K562 (cell line): ENCODE results near the gene TRAPPC5. TPM values are rescaled to one million over a fixed set of nuclear protein-coding genes. Genes with fewer than 3 reads are reported as not detected.

ENCODE experiments used
- ATAC-seq: fragments of 200-7000 bp; cut with Tn5 transposase; 3 replicates; pipeline ENCODE4 v1.9.1; 2020; ENCODE audit warnings: moderate library complexity
- BruUV-seq: library from RNA; stranded (reverse); fragments of 400-500 nt; replicated peaks from 2 replicates; lab custom pipeline; 2021; lab: Mats Ljungman, UMichigan
- CTCF ChIA-PET: fragments of 300-600 bp; formaldehyde crosslinking; extraction: SDS; loops from one replicate; lab custom pipeline; 2021; ENCODE audit warnings: low intra/inter-chr PET ratio; lab: Yijun Ruan, JAX
- POLR2A ChIA-PET: fragments of 300-600, 350-650 bp; sonication (Branson Sonifier 250); formaldehyde crosslinking; extraction: SDS; loops from one replicate; lab custom pipeline; 2021; ENCODE audit warnings: antibody characterized with exemption, inconsistent platforms; lab: Yijun Ruan, JAX
- DNase-seq, 4 experiments: peaks; one replicate each; pipeline versions ENCODE4 v3.0.0 to v3.0.0-alpha.2; 2011 to 2018; ENCODE audit warnings: low spot score in 3 of 4, mixed read lengths in 3 of 4; ENCODE audit errors: extremely low read depth in 1 of 4
- FAIRE-seq: peaks from 2 replicates; lab custom pipeline; 2011; peaks lifted over from hg19 to GRCh38; lab: Jason Lieb, UNC
- H2AFZ ChIP-seq: 2 replicates; pipeline ENCODE4 v1.6.0; 2011; ENCODE audit warnings: low read depth, low read length, control low read depth, inconsistent platforms
- H3K27ac ChIP-seq: fragments of 200-600 bp; 3 replicates; pipeline ENCODE4 v1.8.0; 2011; ENCODE audit warnings: low read depth, mild to moderate bottlenecking, control low read depth, inconsistent platforms, low read length, moderate library complexity, mixed read lengths; ENCODE audit errors: extremely low read depth
- H3K27me3 ChIP-seq, 2 experiments: fragments of 300-600 bp in 1 of 2; 2 replicates in 1 of 2; 3 replicates in 1 of 2; pipeline versions ENCODE4 v1.6.0 to v1.8.0; 2011; ENCODE audit warnings: inconsistent platforms in 2 of 2, low read length in 2 of 2, mild to moderate bottlenecking in 1 of 2, mixed read lengths in 1 of 2, moderate library complexity in 1 of 2; ENCODE audit not compliant: control insufficient read depth in 2 of 2, insufficient read depth in 2 of 2
- H3K36me3 ChIP-seq: fragments of 300-600 bp; 3 replicates; pipeline ENCODE4 v1.8.0; 2011; ENCODE audit warnings: mild to moderate bottlenecking, low read length, inconsistent platforms; ENCODE audit not compliant: control insufficient read depth, insufficient read depth
- H3K4me1 ChIP-seq, 2 experiments: fragments of 200-600 bp in 1 of 2; replicated peaks in 1 of 2; 2 replicates in 1 of 2; 3 replicates in 1 of 2; pipeline versions ENCODE4 v1.5.1 to v1.8.0; 2011; ENCODE audit warnings: inconsistent platforms in 2 of 2, low read length in 2 of 2, mild to moderate bottlenecking in 1 of 2, mixed read lengths in 1 of 2, moderate library complexity in 1 of 2; ENCODE audit not compliant: control insufficient read depth in 2 of 2, insufficient read depth in 2 of 2
- H3K4me2 ChIP-seq: 2 replicates; pipeline ENCODE4 v1.6.1; 2011; ENCODE audit warnings: low read length, control low read depth, inconsistent platforms, mixed read lengths; ENCODE audit not compliant: insufficient read depth
- H3K4me3 ChIP-seq: fragments of 200-600 bp; sonication (generic), shearing (Covaris generic); 2 replicates; pipeline ENCODE4 v1.5.1; 2016; ENCODE audit warnings: control low read depth, inconsistent platforms
- H3K79me2 ChIP-seq: fragments of 200-600 bp; 3 replicates; pipeline ENCODE4 v1.8.0; 2011; ENCODE audit warnings: low read length, inconsistent platforms; ENCODE audit not compliant: control insufficient read depth, insufficient read depth
- H3K9ac ChIP-seq, 2 experiments: 2 replicates each; pipeline versions ENCODE4 v1.6.0 to v1.6.1; 2011; ENCODE audit warnings: low read depth in 2 of 2, low read length in 2 of 2, control low read depth in 1 of 2, inconsistent platforms in 1 of 2, mild to moderate bottlenecking in 1 of 2, mixed read lengths in 1 of 2; ENCODE audit not compliant: insufficient read depth in 1 of 2
- H3K9me1 ChIP-seq: one replicate; pipeline ENCODE4 v1.6.0; 2011; ENCODE audit warnings: inconsistent platforms, mild to moderate bottlenecking, low read length, moderate library complexity; ENCODE audit not compliant: control insufficient read depth, insufficient read depth
- H3K9me3 ChIP-seq: replicated peaks from 2 replicates; pipeline ENCODE4 v1.5.1; 2011; ENCODE audit warnings: low read depth, low read length, inconsistent platforms; ENCODE audit not compliant: control insufficient read depth, insufficient read depth
- H4K20me1 ChIP-seq: replicated peaks from 2 replicates; pipeline ENCODE4 v1.6.1; 2011; ENCODE audit warnings: low read length, inconsistent platforms, mixed read lengths; ENCODE audit not compliant: control insufficient read depth, insufficient read depth
- KLF16 ChIP-seq: IDR thresholded peaks from 2 replicates; pipeline ENCODE4 v1.6.1; 2016; ENCODE audit warnings: antibody characterized with exemption
- MEF2A ChIP-seq: IDR thresholded peaks from 2 replicates; pipeline ENCODE4 v1.6.1; 2011; ENCODE audit warnings: low read depth, mild to moderate bottlenecking, low read length, moderate library complexity; ENCODE audit not compliant: control insufficient read depth
- POLR2G ChIP-seq: fragments of 200-400 bp; formaldehyde crosslinking; IDR thresholded peaks from 2 replicates; pipeline ENCODE4 v1.6.1; 2017; ENCODE audit warnings: low read depth, mild to moderate bottlenecking, antibody characterized with exemption, low read length, moderate library complexity
- ZNF197 ChIP-seq: fragments of 200-800 bp; sonication (Bioruptor generic); IDR thresholded peaks from 2 replicates; pipeline ENCODE4 v1.6.1; 2016; ENCODE audit warnings: low read depth, missing genetic modification characterization, missing compliant biosample characterization
- ZNF431 ChIP-seq: sonication (generic); formaldehyde crosslinking; IDR thresholded peaks from 2 replicates; pipeline ENCODE4 v1.8.0; 2022; ENCODE audit warnings: mild to moderate bottlenecking, missing genetic modification reagents
- WGBS: fragments of 100-300 bp; shearing (Covaris generic); methylation state at CpG from one replicate; pipeline ENCODE4 v1.1.6; 2016; ENCODE audit warnings: low coverage, mixed read lengths; ENCODE audit not compliant: insufficient coverage; ENCODE audit errors: missing lambda C conversion rate; 5-methylcytosine and 5-hydroxymethylcytosine counted together
- in situ Hi-C: fragments of 300-500 bp; cut with MboI; formaldehyde crosslinking; loops from 4 replicates; pipeline ENCODE4 v1.15.0; 2018; ENCODE audit warnings: inconsistent platforms, mixed read lengths
- intact Hi-C: fragments of 100-400 bp; cut with micrococcal nuclease; formaldehyde crosslinking; loops from 2 replicates; pipeline ENCODE4 v1.14.2; 2022
- polyA plus RNA-seq, 8 experiments: library from polyadenylated mRNA; depleted of rRNA in 4 of 8; stranded (reverse) in 5 of 8; unstranded in 3 of 8; fragments of >200 nt; fragmentation: Nextera tagmentation in 2 of 8; fragmentation: Illumina TruSeq in 1 of 8; extraction: Ambion mirVana in 2 of 8; extraction: Trizol in 1 of 8; gene quantifications; 2 replicates each; pipeline versions ENCODE4 v1.2.1 to v1.2.3, GENCODE V29; 2011 to 2014; ENCODE audit warnings: inconsistent platforms in 1 of 8, missing spikeins in 1 of 8
- total RNA-seq, 7 experiments: library from RNA; depleted of rRNA in 6 of 7; stranded (reverse); fragments of >200 nt in 6 of 7; fragmentation: Illumina TruSeq in 2 of 7; extraction: Trizol in 2 of 7; gene quantifications; 2 replicates each; pipeline versions ENCODE4 v1.2.1 to v1.2.3, GENCODE V29; 2011 to 2021; ENCODE audit warnings: low replicate concordance in 1 of 7
- TF ChIP-seq, protein P1 (sequence below): sonication (generic); formaldehyde crosslinking; IDR thresholded peaks from 2 replicates; pipeline ENCODE4 v1.9.0; 2022; ENCODE audit warnings: mild to moderate bottlenecking, missing genetic modification reagents

The TRAPPC5 gene
- total and polyA plus RNA-seq, 9 of the 15 experiments (the other 6 are each of a cell fraction or from before 2014, with no cell fraction given) = 2.0 to 76.9 (median 29.3) TPM

DNA sequence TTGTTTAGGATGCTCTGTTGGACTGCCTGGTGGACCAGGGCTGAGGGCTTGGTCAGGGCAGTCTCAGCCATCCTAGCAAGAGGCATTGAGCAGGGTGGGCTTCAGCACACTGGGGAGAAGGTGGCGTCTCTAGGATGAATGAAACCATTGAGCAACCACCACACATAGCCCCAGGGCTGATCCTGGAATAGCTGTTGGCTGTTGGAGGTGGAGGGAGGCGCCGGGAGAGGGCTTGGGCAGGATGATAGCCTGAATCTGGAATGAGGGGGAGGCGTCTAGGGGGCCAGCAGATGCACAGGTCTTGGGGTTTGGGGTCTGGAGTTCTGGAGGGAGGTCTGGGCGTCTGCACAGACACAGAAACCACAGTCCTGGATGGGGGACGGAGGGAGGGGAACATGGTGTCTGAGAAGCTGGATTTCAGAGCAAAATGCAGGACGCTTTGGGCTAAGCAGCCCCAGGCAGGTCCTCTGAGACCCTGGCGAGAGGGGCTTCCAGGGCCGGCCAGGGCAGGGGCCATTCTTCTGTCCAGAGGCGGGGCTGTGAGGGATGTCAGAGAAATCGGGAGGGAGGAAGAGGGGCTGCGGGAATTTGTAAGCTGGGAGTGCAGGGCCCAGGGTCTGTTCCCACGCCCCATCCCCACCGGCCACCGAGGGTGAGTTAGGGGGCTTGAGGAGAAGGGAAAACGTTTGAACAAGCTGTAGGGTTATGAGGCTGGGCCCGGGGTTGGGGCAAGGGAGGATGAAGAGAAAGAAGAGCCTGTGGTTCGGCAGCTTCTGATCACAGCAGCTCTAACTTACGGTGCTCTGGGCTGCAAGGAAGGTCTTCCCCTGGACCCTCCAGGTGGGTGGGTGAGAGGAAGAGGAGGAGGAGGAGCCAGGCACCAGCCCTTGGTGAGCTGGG lies 5.2 kb downstream of the TRAPPC5 start:
- Histone ChIP-seq H3K36me3 (peaks cover 10% of the 10 kb centered on the region; the same call in 2 of the 3 replicates), H3K9me3 (no peaks in the 10 kb centered on the region), H3K27me3 (peaks cover 0 to 26% of the 10 kb centered on the region in 2 experiments; a peak in 2 of 5 replicates), H3K9ac (no peak overlapping the region; a peak in 1 of 4 replicates), H3K9me1 (peaks cover 3% of the 10 kb centered on the region), H3K4me1 (peaks cover 0 to 30% of the 10 kb centered on the region in 2 experiments; a peak in 2 of 5 replicates), H3K4me3 (no peak overlapping the region), H4K20me1 (no peaks in the 10 kb centered on the region), H2AFZ (no peak overlapping the region), H3K27ac (no peak overlapping the region), H3K4me2 (no peak overlapping the region), H3K79me2 (peaks cover 13% of the 10 kb centered on the region; the same call in 2 of the 3 replicates)
- intact Hi-C loops = loop anchor here (10.0 kb wide), 1 partner anchor 331 kb away; no protein-coding TSS in a partner anchor
- ATAC-seq (no peak), DNase-seq (no peak), FAIRE-seq (no peak)
- CTCF ChIA-PET = no interaction called here
- 17% methylated on average over 18 of the region's 19 CpGs for WGBS
- BruUV-seq = no TSS peak
- no peak for TF ChIP-seq MEF2A
- TF ChIP-seq ZNF431 (CRISPR knock-in tag) = no peak
- TF ChIP-seq, protein P1, sequence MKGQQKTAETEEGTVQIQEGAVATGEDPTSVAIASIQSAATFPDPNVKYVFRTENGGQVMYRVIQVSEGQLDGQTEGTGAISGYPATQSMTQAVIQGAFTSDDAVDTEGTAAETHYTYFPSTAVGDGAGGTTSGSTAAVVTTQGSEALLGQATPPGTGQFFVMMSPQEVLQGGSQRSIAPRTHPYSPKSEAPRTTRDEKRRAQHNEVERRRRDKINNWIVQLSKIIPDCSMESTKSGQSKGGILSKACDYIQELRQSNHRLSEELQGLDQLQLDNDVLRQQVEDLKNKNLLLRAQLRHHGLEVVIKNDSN (CRISPR knock-in tag) = no peak
- no peak for TF ChIP-seq ZNF197 (CRISPR knock-in tag)
- TF ChIP-seq POLR2G = 0 out of 2 replicates have a peak, but pooled peaks have one; percentile 40
- no peak for TF ChIP-seq KLF16
- POLR2A ChIA-PET = no interaction called here
- in situ Hi-C loops = loop anchor here (10.0 kb wide), 1 partner anchor 331 kb away; no protein-coding TSS in a partner anchor
